ENCODE measurements around the gene CASP14. TPM values are rescaled to one million over a fixed set of nuclear protein-coding genes. Genes with fewer than 3 reads are reported as not detected.

CASP14 gene
- total and polyA plus RNA-seq, 10 of the 15 experiments (the other 5 are each of a cell fraction or from before 2014, with no cell fraction given) = 0.06 to 0.40 (median 0.13) TPM; not detected in 2

GRCh38 chr19:15099017-15099582, 49.8 kb downstream of the CASP14 start (continued):
- TF ChIP-seq EGR1 (IDR thresholded peaks at IDR 0.05; ENCODE audit: borderline replicate concordance in 1 of 2, low read depth in 2 of 2, low read length in 2 of 2) (no peak), NR2C1 (IDR thresholded peaks at IDR 0.05) (no peak), STAT1 (conservative IDR thresholded peaks at IDR 0.05) (no peak), FOS (IDR thresholded peaks at IDR 0.05; ENCODE audit: borderline replicate concordance, extremely low read depth, insufficient read length) (no peak), SPI1 (IDR thresholded peaks at IDR 0.05; ENCODE audit: borderline replicate concordance, insufficient read depth, low read depth, low read length) (no peak), YY1 (IDR thresholded peaks at IDR 0.05; ENCODE audit: low read depth, low read length) (no peak), NR2C2 (IDR thresholded peaks at IDR 0.05; ENCODE audit: borderline replicate concordance, control insufficient read depth, insufficient read length, low read depth) (no peak), E2F4 (IDR thresholded peaks at IDR 0.05; ENCODE audit: low read depth, low read length) (no peak), TCF12 (IDR thresholded peaks at IDR 0.05; ENCODE audit: low read depth, low read length) (no peak), ZNF384 (IDR thresholded peaks at IDR 0.05; ENCODE audit: borderline replicate concordance, low read depth, low read length) (no peak), POU2F2 (IDR thresholded peaks at IDR 0.05; ENCODE audit: borderline replicate concordance, low read depth, low read length) (no peak), BMI1 (IDR thresholded peaks at IDR 0.05; ENCODE audit: borderline replicate concordance) (no peak), SP1 (IDR thresholded peaks at IDR 0.05; ENCODE audit: low read depth, low read length) (no peak)

Data from GM12878 (cell line).